ENCODE results near the gene ASL.
"Not testable (repeated sequence)": the region's sequence is repeated elsewhere in the genome, so short reads cannot be mapped to it uniquely, and the experiment has no call there.

ASL gene

GRCh38 chr7:66075590-66076461 lies at the start of gene ASL:
Gene ASL (plus strand): TSS chr7:66075819. CDS start chr7:66076082, 263 bp downstream.
- peak; percentile 93 for FAIRE-seq
- DNase-seq (ENCODE audit: insufficient read length, low spot score), result peak; percentile 99

- DNase-seq (ENCODE audit: insufficient read length, low spot score); FAIRE-seq: not testable (repeated sequence)
These were observed 47.3 kb upstream of the ASL start for GRCh38 chr7:66028342-66028741.

GRCh38 chr7:66033471-66034385 lies 41.9 kb upstream of the ASL start:
- DNase-seq (ENCODE audit: insufficient read length, low spot score) (no peak), FAIRE-seq (no peak)

GRCh38 chr7:66034436-66035010 lies 41.1 kb upstream of the ASL start:
- DNase-seq (ENCODE audit: insufficient read length, low spot score); FAIRE-seq: not testable (repeated sequence)

- DNase-seq (ENCODE audit: insufficient read length, low spot score) (no peak), FAIRE-seq (no peak)
These were observed 39.2 kb upstream of the ASL start for GRCh38 chr7:66036382-66036781.

- FAIRE-seq (no peak), DNase-seq (ENCODE audit: insufficient read length, low spot score) (no peak)
These were observed 38.8 kb upstream of the ASL start for GRCh38 chr7:66036788-66037187.

GRCh38 chr7:66039094-66039670 lies 36.4 kb upstream of the ASL start:
- DNase-seq (ENCODE audit: insufficient read length, low spot score), result no peak
- no peak for FAIRE-seq

GRCh38 chr7:66043681-66044497 lies 31.7 kb upstream of the ASL start:
- FAIRE-seq (peak; percentile 57), DNase-seq (ENCODE audit: insufficient read length, low spot score) (peak; percentile 30)

GRCh38 chr7:66044498-66044854 lies 31.1 kb upstream of the ASL start:
- FAIRE-seq, result not testable (repeated sequence)

DNA sequence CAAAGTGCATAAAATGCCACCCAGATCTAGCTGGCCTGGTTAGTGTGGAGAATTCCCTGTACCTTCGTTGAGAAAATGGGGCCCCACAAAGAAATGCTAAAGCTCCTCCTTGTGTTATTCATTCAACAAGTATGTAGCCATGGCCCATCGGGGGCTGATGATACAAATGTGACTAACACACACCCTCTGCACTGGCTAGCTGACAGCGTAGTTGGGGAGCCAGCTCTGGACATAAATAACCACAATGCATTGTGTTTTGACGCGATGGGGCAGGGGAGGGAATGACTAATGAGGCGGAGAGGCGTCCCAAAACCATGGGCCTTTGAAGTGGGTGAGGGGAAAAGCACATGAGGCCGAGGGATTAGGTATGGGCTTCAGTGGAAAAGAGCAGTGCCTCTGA lies 28.2 kb upstream of the ASL start:
- DNase-seq (ENCODE audit: insufficient read length, low spot score) (no peak), FAIRE-seq (no peak)

More at GRCh38 chr7:66044498-66044854, 31.1 kb upstream of the ASL start:
- DNase-seq (ENCODE audit: insufficient read length, low spot score), result not testable (repeated sequence)

GRCh38 chr7:66049886-66050285 lies 25.7 kb upstream of the ASL start:
- not testable (repeated sequence) for FAIRE-seq; DNase-seq (ENCODE audit: insufficient read length, low spot score)

GRCh38 chr7:66050337-66050957 lies 25.2 kb upstream of the ASL start:
- DNase-seq (ENCODE audit: insufficient read length, low spot score) (no peak), FAIRE-seq (no peak)

DNA sequence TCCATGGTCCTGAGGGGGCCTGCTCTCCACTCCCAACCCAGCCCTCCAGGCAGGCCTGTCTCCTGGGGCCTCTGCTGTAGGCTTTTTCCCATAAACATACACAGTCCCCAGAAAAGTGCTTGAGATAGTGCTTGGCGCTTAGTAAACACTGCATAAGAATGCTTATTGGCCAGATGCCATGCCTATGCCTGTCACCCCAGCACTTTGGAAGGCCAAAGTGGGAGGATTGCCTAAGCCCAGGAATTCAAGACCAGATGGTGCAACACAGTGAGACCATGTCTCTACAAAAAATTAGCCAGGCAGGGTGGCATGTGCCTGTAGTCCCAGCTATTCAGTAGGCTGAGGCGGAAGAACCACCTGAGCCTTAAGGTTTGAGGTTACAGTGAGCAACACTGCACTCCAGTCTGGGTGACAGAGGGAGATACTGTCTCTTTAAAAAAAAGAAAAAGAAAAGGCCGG lies 24.6 kb upstream of the ASL start:
- no peak for FAIRE-seq

DNA sequence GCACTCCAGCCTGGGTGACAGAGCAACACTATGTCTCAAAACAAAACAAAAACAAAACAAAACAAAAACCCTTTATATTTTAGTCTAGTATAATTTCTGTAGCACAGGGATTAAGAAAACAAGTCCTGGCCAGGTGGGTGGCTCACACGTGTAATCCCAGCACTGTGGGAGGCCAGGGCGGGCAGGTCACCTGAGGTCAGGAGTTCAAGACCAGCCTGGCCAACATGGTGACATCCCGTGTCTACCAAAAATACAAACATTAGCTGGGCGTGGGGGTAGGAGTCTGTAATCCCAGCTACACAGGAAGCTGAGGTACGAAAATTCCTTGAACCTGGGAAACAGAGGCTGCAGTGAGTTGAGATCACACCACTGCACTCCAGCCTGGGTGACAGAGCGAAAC lies 23.2 kb upstream of the ASL start:
- FAIRE-seq (no peak), DNase-seq (ENCODE audit: insufficient read length, low spot score) (no peak)

More for the DNA sequence above, 24.6 kb upstream of the ASL start:
- no peak for DNase-seq (ENCODE audit: insufficient read length, low spot score)

DNA sequence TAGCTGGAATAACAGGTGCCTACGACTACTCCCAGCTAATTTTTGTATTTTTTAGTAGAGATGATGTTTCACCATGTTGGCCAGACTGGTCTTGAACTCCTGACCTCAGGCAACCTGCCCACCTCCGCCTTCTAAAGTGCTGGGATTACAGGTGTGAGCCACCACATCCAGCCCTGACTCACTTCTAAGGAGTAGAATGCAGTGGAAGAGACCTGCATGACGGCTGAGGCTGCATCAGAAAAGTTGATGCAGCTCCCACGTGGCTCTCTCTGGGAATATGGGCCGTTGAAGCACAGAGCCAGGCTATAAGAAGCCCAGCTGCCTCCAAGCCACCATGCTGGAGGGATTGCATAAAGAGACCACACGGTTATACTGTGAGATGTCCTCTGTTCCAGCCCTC lies 21.6 kb upstream of the ASL start:
- FAIRE-seq (no peak), DNase-seq (ENCODE audit: insufficient read length, low spot score) (no peak)

DNA sequence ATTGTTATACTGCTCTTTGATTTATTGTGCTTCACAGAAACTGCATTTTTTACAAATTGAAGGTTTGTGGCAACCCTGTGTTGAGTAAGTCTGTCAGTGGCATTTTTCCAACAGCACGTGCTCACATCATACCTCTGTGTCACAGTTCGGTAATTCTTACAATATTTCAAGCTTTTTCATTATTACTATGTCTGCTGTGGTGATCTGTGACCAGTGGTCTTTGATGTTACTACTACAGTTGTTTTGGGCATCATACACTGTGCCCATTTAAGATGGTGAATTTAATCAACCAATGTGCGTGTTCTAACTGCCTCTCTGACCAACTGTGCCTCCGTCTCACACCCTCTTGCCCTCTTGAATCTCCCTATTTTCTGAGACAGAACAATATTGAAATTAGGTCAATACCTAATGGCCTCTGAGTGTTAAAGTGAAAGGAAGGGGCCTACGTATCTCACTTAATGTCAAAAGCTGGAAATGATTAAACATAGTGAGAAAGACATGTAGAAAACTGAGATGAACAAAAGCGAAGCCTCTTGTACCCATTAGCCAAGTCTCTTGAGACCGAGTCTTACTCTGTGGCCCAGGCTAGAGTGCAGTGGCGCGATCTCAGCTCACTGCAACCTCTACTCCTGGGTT lies 20.2 kb upstream of the ASL start:
- DNase-seq (ENCODE audit: insufficient read length, low spot score), result peak; percentile 40

GRCh38 chr7:66060796-66061195 lies 14.8 kb upstream of the ASL start:
- DNase-seq (ENCODE audit: insufficient read length, low spot score), result no peak
- FAIRE-seq, result no peak

More for the DNA sequence above, 20.2 kb upstream of the ASL start:
- peak; percentile 86 for FAIRE-seq

- DNase-seq (ENCODE audit: insufficient read length, low spot score) (no peak), FAIRE-seq (no peak)
These were observed 5.9 kb upstream of the ASL start for GRCh38 chr7:66069732-66070131.

- DNase-seq (ENCODE audit: insufficient read length, low spot score), result no peak
- no peak for FAIRE-seq
These were observed 5.4 kb upstream of the ASL start for GRCh38 chr7:66070222-66070621.
